Loucy (cell line): ENCODE data around the gene DTNBP1.

ENCODE experiments used
- H2AFZ ChIP-seq: fragments of 200-600 bp; sonication (generic); 2 replicates; pipeline ENCODE4 v1.6.0; 2016; ENCODE audit warnings: antibody characterized with exemption, mild to moderate bottlenecking, low read length, moderate library complexity
- H3F3A ChIP-seq: fragments of 200-600 bp; 2 replicates; pipeline ENCODE4 v1.6.0; 2016; ENCODE audit warnings: antibody characterized with exemption, low read depth, mild to moderate bottlenecking
- H3K27me3 ChIP-seq: fragments of 200-600 bp; sonication (generic); 2 replicates; pipeline ENCODE4 v1.6.1; 2014; ENCODE audit warnings: low read length, mild to moderate bottlenecking; ENCODE audit not compliant: insufficient read depth, poor library complexity, severe bottlenecking
- H3K36me3 ChIP-seq: fragments of 200-600 bp; sonication (generic); 2 replicates; pipeline ENCODE4 v1.6.1; 2016; ENCODE audit warnings: low read length; ENCODE audit not compliant: insufficient read depth
- H3K4me1 ChIP-seq: fragments of 200-600 bp; sonication (generic); 2 replicates; pipeline ENCODE4 v1.5.1; 2014; ENCODE audit warnings: low read length, mild to moderate bottlenecking; ENCODE audit not compliant: insufficient read depth, poor library complexity, severe bottlenecking
- H3K4me2 ChIP-seq: fragments of 200-600 bp; sonication (generic); 2 replicates; pipeline ENCODE4 v1.6.0; 2014; ENCODE audit warnings: antibody characterized with exemption, low read length, low read depth, mild to moderate bottlenecking; ENCODE audit not compliant: poor library complexity, severe bottlenecking
- H3K4me3 ChIP-seq: fragments of 200-600 bp; sonication (generic); 2 replicates; pipeline ENCODE4 v1.5.1; 2014; ENCODE audit warnings: low read length, mild to moderate bottlenecking, mixed read lengths; ENCODE audit not compliant: poor library complexity, severe bottlenecking
- H3K79me2 ChIP-seq: fragments of 200-600 bp; sonication (generic); 2 replicates; pipeline ENCODE4 v1.6.1; 2014; ENCODE audit warnings: low read length; ENCODE audit not compliant: insufficient read depth
- H3K9ac ChIP-seq: fragments of 200-600 bp; sonication (generic); 2 replicates; pipeline ENCODE4 v1.6.0; 2014; ENCODE audit warnings: mild to moderate bottlenecking, low read depth, low read length, moderate library complexity; ENCODE audit not compliant: poor library complexity, severe bottlenecking
- H3K9me2 ChIP-seq: fragments of 200-600 bp; sonication (generic); replicated peaks from 2 replicates; pipeline ENCODE4 v1.6.1; 2016; ENCODE audit warnings: low read depth, low read length, mixed read lengths
- H3K9me3 ChIP-seq: fragments of 200-600 bp; sonication (generic); 2 replicates; pipeline ENCODE4 v1.6.1; 2014; ENCODE audit warnings: mild to moderate bottlenecking, antibody characterized with exemption, low read length, low read depth; ENCODE audit not compliant: insufficient read depth
- H4K20me1 ChIP-seq: fragments of 200-600 bp; sonication (generic); 2 replicates; pipeline ENCODE4 v1.6.0; 2014; ENCODE audit warnings: antibody characterized with exemption, low read length, mild to moderate bottlenecking; ENCODE audit not compliant: insufficient read depth, poor library complexity, severe bottlenecking
- EZH2phosphoT487 ChIP-seq: fragments of 200-600 bp; IDR thresholded peaks from 2 replicates; pipeline ENCODE4 v1.6.1; 2018; ENCODE audit warnings: antibody characterized with exemption, mild to moderate bottlenecking, moderate library complexity, borderline replicate concordance
- TF ChIP-seq, protein P1 (sequence below): fragments of 200-600 bp; sonication (generic); conservative IDR thresholded peaks from 2 replicates; pipeline ENCODE4 v1.5.1; 2014; ENCODE audit warnings: mild to moderate bottlenecking, antibody characterized with exemption, low read length

The DTNBP1 gene

DNA sequence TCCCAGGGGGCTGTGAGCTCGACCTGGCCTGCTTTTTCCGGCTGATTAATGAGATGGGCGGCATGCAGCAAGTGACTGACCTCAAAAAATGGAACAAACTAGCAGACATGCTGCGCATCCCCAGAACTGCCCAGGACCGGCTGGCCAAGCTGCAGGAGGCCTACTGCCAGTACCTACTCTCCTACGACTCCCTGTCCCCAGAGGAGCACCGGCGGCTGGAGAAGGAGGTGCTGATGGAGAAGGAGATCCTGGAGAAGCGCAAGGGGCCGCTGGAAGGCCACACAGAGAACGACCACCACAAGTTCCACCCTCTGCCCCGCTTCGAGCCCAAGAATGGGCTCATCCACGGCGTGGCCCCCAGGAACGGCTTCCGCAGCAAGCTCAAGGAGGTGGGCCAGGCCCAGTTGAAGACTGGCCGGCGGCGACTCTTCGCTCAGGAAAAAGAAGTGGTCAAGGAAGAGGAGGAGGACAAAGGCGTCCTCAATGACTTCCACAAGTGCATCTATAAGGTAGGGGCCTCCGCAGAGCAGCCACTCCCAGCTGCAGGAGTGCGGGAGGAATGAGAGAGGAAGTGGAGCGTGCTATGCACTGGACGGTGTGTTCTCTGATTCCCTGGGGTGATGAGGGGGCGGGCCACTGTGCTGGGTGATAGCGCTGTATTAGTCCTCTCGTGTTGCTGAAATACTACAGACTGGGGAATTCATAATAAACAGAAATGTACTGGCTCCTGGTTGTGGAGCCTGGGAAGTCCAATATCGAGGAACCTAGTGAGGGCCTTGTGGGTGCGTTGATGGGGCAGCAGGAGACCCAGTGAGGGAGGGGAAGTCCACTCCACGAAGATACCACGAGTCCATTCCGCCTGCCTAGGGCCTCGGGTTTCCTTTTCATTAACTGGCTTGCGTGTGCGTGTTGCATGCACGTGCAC is 161.7 kb downstream of the DTNBP1 start:
- Histone ChIP-seq H3K9me3 (no peaks in the 10 kb centered on the region), H3K27me3 (no peaks in the 10 kb centered on the region), H3K9ac (no peak overlapping the region), H2AFZ (no peak overlapping the region), H3K4me2 (no peak overlapping the region), H4K20me1 (peaks cover 68% of the 10 kb centered on the region), H3K9me2 (no peaks in the 10 kb centered on the region), H3F3A (no peaks in the 10 kb centered on the region), H3K36me3 (peaks cover 98% of the 10 kb centered on the region), H3K4me1 (no peaks in the 10 kb centered on the region), H3K79me2 (peaks cover 95% of the 10 kb centered on the region), H3K4me3 (no peak overlapping the region)
- no peak for TF ChIP-seq EZH2phosphoT487
- TF ChIP-seq, protein P1, sequence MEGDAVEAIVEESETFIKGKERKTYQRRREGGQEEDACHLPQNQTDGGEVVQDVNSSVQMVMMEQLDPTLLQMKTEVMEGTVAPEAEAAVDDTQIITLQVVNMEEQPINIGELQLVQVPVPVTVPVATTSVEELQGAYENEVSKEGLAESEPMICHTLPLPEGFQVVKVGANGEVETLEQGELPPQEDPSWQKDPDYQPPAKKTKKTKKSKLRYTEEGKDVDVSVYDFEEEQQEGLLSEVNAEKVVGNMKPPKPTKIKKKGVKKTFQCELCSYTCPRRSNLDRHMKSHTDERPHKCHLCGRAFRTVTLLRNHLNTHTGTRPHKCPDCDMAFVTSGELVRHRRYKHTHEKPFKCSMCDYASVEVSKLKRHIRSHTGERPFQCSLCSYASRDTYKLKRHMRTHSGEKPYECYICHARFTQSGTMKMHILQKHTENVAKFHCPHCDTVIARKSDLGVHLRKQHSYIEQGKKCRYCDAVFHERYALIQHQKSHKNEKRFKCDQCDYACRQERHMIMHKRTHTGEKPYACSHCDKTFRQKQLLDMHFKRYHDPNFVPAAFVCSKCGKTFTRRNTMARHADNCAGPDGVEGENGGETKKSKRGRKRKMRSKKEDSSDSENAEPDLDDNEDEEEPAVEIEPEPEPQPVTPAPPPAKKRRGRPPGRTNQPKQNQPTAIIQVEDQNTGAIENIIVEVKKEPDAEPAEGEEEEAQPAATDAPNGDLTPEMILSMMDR = no peak

DNA sequence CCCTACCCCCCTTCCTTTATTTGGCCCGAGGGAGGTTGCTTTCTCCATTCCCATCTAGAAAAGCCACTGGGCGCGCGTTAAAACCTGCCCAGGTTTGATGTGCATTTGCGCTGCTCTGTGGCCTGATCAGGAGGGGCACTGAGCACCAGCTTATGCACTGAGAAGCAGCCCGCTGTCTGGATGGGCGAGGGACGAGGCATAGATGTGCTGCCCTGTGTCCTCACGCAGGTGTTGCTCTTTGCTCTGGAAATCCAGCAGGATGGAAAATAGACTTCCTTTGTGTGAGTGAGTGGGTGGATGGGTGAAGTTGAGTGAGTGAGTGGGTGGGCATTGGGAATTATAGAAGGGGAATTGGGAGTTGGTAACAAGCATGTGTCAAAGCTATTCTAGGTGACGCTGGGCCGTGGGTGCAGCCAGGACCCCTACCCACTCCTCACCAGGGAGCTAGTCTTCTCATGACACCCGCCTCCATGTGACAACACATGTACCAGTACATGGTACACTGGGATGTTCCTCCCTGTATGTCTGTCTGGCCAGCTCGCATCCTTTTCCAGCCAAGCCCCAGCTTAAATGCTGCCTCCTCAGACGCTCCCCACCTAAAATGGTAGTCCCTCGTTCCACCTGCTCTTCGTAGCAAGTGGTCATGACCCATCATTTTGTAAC is 162.6 kb downstream of the DTNBP1 start:
- no peak overlapping the region for H3K9ac ChIP-seq
- H3K4me3 ChIP-seq = no peak overlapping the region
- H4K20me1 ChIP-seq = peaks cover 77% of the 10 kb centered on the region
- H3K4me1 ChIP-seq = no peaks in the 10 kb centered on the region
- H3K79me2 ChIP-seq = peaks cover 95% of the 10 kb centered on the region
- H3K36me3 ChIP-seq = peaks cover 98% of the 10 kb centered on the region
- TF ChIP-seq EZH2phosphoT487 = no peak
- TF ChIP-seq, protein P1 = no peak
- H3F3A ChIP-seq = no peaks in the 10 kb centered on the region
- H3K9me2 ChIP-seq = no peaks in the 10 kb centered on the region
- H3K4me2 ChIP-seq = no peak overlapping the region
- H2AFZ ChIP-seq = no peak overlapping the region
- no peaks in the 10 kb centered on the region for H3K9me3 ChIP-seq
- H3K27me3 ChIP-seq = no peaks in the 10 kb centered on the region

DNA sequence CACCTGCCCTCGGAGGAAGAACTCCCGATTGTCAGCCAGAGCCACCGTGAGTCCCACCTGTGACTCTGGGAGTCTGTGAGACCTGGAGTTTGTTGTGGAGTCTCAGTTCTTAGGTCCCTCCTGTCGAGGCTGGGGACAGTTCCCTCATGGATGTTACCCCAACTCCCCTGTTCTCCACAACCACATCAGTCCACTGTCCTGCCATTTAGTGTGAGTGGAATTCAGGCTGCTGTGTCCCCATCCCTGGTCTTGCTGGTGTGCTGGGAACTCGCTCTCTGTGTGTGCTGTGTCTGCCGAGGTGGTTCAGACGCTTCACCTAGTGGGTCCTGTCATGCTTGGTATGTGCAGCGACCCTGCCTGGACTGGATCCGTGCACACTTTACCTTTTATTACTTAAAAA is 163.2 kb downstream of the DTNBP1 start:
- H3K79me2 ChIP-seq = peaks cover 95% of the 10 kb centered on the region
- H3K9ac ChIP-seq = no peak overlapping the region
- no peaks in the 10 kb centered on the region for H3K9me2 ChIP-seq
- H4K20me1 ChIP-seq = peaks cover 78% of the 10 kb centered on the region
- H3K4me2 ChIP-seq = no peak overlapping the region
- no peaks in the 10 kb centered on the region for H3K9me3 ChIP-seq
- TF ChIP-seq EZH2phosphoT487 = no peak
- TF ChIP-seq, protein P1 = no peak
- no peaks in the 10 kb centered on the region for H3F3A ChIP-seq
- peaks cover 98% of the 10 kb centered on the region for H3K36me3 ChIP-seq
- no peaks in the 10 kb centered on the region for H3K27me3 ChIP-seq
- no peak overlapping the region for H2AFZ ChIP-seq
- H3K4me1 ChIP-seq = no peaks in the 10 kb centered on the region
- H3K4me3 ChIP-seq = no peak overlapping the region
